Measurements from ENCODE around the gene HTR4.

Gene HTR4

GRCh38 chr5:148663509-148663908 is 9.2 kb upstream of the HTR4 start:
- DNase-seq = no peak

DNA sequence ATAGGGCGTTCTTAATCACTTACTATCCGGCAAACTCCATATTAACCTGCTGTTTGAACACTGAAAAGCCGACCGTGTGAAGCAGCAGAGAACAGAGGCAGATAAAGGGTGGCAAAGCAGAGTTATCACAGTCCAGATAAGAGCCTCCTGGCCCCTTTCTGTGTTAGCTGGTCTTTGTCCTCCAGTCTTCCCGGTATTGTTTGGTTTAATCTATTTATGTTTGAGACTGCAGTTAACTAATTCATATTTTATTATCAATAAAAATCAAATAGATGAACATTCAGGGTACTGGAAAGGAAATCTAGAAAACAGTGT is 6.0 kb upstream of the HTR4 start:
- DNase-seq = no peak

DNA sequence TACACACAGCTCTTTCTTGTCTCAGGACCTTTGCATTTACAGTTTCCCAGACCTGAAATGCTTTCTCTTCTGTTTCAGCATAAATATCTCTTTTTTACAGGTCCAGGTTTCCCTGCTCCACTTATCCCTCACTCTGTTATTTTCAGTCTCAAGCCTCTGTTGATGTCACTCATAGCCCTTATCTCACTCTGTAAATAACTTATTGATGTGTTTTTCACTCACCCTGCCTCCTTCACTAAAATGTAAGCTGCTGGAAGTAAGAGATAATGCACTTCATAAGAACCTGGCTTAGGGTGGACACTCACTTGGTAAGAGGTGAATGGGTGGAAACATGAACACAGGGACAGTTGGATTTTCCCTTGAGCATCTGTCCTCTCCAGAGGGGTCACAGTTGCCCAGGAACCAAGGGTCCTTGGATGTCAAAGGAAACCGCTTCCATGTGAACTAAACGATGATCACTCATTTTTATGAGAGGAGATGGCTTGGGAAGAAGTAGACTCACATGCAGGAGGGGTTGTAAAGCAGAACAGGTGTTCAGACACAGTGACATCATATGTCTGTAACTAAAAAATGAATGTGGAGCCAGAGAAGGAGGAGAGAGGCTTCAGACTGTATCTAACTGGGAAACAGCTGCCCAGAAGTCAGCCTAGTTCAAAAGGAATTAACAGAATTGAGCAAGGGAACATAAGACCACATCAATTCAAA is 5.5 kb upstream of the HTR4 start:
- DNase-seq = no peak

- DNase-seq = no peak
Observed at GRCh38 chr5:148653291-148653835, 964 bp downstream of the HTR4 start.

GRCh38 chr5:148651528-148651927 is 2.8 kb downstream of the HTR4 start:
- no peak for DNase-seq

GRCh38 chr5:148645527-148645926 is 8.8 kb downstream of the HTR4 start:
- DNase-seq = no peak

DNA sequence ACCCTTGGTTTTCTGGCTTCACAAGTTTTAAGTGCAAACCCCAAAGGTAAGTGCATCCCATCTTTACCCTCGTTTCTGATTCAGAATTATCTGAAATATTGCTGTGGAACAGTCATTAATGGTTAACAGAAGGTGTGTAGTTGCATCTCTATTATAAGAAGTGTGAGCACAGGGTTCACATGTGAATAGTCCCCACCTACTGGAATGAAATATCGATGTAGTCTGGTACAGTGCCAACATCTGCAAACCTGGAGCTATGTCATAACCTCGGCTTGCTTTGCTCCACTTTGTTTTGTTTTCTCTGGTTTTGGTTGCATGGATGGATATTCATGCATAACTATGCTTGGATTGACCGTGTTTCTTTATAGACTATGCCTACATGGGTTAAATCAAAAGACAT is 12.6 kb downstream of the HTR4 start:
- no peak for DNase-seq

DNA sequence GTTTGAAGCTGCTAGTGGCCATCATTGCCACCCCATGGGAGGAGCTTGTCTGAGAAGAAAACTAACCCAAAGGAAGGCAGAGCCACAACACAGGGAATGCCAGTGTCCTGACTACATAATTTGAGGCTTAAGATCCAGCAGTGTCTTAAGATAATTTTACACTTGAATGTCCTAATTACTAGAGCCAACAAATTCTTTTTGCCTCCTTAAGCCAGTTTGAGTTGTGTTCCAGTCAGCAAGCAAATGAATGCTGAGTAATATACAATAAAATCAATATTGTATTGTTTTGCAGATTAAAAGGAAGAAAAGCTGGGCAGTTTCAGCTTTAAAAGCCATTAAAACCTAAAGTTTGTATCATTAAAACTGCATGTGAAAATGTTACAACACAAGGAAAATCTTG is 13.9 kb downstream of the HTR4 start:
- DNase-seq = no peak

GRCh38 chr5:148639081-148639480 is 15.2 kb downstream of the HTR4 start:
- DNase-seq = no peak

- no peak for DNase-seq
Observed at GRCh38 chr5:148636353-148636752, 18.0 kb downstream of the HTR4 start.

DNA sequence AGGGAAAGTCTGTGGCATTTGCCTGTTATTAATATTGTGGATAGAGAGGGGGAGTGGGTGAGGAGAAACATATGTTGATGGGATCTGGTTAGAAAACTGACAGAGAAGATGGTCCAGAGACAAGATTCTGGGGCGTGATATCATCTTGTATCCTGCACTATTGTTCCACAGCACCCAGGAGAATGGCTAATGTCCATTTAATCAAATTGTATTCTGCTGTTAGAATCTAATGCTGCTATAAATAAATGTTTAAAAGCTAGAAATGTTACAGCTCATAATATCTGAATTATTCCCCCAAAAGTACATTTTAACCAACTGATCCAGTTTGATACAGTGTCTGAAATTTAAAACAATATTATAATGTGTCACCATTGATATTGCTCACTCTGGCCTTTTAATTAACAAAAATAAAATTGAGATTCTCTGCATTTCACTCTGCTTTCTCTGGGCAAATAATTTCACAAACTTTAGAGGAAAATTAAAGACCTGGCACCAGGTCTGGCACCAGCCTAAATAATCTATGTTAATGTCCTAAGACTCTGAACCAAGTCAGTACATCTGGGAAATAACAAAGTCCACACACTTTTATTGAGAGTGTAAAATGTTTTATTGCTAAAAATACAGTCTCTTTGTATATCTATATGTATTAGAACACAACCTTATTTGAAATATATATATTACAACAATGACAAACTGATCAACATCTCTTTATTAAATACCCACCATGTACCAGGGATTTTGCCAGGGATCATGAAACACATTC is 18.8 kb downstream of the HTR4 start:
- no peak for DNase-seq

- no peak for DNase-seq
Observed at GRCh38 chr5:148633067-148633377, 21.3 kb downstream of the HTR4 start.

GRCh38 chr5:148632255-148633066 is 21.9 kb downstream of the HTR4 start:
- DNase-seq = no peak

GRCh38 chr5:148626986-148627385 is 27.3 kb downstream of the HTR4 start:
- DNase-seq = no peak

- DNase-seq = no peak
Observed at GRCh38 chr5:148626081-148626613, 28.2 kb downstream of the HTR4 start.

GRCh38 chr5:148625250-148625649 is 29.1 kb downstream of the HTR4 start:
- no peak for DNase-seq

DNA sequence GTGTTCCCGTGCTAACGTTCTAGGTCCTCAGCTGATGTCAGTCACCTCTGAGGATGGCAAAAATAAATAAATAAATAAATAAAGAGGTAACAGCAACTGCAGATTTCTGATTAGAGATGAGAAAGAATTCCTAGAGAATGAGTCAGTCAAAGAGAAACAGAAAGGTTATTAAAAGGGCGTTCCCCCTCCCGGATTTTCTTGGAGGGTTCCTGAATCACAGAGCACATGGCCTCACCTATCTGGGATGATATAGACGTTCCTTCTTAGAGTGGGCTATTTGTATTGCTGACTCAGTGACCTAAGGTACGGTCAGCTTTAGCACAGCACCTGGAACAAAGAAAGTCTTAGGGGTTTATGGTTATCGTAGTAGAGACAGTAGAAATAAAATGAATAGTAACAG is 30.6 kb downstream of the HTR4 start:
- no peak for DNase-seq

DNA sequence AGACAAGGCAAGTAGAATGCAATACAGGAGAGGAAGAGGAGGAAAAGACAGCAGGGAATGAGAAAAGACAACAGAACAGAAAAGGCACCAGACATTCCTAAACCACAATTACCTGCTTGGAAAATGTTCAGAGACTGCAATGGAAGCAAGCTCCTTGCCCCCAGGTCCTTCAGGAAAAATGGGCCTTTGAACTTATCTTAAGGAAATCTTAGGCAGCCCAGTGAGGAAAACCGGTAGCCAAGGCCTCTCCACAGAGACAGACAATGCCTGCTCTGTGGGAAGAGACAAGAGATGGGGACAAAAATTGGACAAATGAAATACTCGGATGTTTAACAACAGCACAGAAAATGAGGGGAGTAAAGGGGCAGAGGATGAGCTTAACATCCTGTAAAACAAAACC is 31.2 kb downstream of the HTR4 start:
- no peak for DNase-seq

DNA sequence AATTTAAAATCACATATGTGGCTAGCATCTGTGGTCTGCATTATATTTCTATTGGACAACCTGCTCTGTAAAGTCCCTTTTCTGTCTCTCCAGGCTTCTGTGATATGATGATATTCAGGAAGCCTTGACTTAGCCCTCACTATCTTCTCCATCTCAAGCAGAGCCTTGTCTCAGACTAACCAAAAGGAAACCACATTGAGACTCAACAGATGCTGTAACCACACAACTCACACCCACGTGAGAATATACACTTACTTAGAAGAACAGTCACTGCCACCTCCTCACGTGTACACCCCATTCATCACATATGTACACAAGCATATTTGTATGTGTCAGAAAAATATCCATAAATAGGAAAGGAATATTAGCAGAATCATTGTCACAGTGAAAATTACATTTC is 33.6 kb downstream of the HTR4 start:
- peak in 2 of 4 experiments; percentile 1 to 2 for DNase-seq

DNA sequence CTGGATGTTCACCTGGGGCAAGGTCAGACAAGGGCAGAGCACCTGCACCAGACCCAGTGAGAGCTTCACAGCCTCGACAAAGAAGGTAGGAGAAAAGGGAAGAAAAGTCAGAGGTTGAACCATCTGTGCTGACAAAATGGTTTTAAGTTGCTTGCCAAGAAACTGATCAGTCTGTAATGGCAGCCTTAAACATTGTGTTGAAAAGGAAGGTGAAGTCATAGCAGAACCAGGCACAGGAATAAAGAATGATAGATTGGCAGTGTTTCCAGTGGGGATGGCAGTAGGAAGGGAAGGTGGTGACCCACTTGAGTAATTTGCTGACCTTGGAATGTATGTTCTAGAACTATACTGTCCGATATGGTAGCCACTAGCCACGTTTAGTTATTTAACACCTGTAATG is 34.2 kb downstream of the HTR4 start:
- no peak for DNase-seq

- no peak for DNase-seq
Observed at GRCh38 chr5:148619484-148619883, 34.8 kb downstream of the HTR4 start.

GRCh38 chr5:148615644-148616275 is 38.6 kb downstream of the HTR4 start:
- DNase-seq = no peak

DNA sequence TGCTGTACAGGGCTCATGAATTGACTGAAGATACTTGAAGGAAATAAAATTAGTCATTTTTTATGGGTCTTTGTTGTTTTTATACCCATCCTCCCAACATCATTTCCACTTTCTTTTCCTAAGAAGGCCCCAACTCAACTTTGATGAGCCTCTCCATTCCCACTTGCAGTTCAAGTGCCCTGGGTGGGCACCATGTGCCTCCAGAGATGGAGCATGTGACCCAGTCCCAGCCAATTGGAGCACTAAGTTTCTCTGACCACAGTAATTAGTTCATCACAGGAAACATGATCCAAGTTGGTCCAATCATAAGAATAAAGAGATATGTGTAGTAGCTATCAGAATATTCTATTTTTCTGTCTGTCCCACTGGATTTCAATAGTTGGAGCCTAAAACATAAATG is 46.9 kb downstream of the HTR4 start:
- DNase-seq = no peak
